WTC11 (cell line): ENCODE results near the gene MEGF11.

ENCODE experiments used
- CREB1 ChIP-seq: sonication (generic); formaldehyde crosslinking; IDR thresholded peaks from 2 replicates; pipeline ENCODE4 v1.8.0; 2023; ENCODE audit warnings: mild to moderate bottlenecking, missing genetic modification reagents
- CTCF ChIP-seq: fragments of 200-600 bp; IDR thresholded peaks from 2 replicates; pipeline ENCODE4 v1.8.0; 2022; ENCODE audit warnings: antibody characterized with exemption
- ELF4 ChIP-seq: sonication (generic); formaldehyde crosslinking; IDR thresholded peaks from 2 replicates; pipeline ENCODE4 v1.8.1; 2022; ENCODE audit warnings: low read depth, mild to moderate bottlenecking, moderate library complexity, missing genetic modification reagents
- ESRRA ChIP-seq: sonication (generic); formaldehyde crosslinking; IDR thresholded peaks from 2 replicates; pipeline ENCODE4 v1.8.1; 2022; ENCODE audit warnings: mild to moderate bottlenecking, missing genetic modification reagents, borderline replicate concordance
- KAT7 ChIP-seq: sonication (generic); formaldehyde crosslinking; IDR thresholded peaks from 2 replicates; pipeline ENCODE4 v1.8.1; 2023; ENCODE audit warnings: missing genetic modification reagents, mild to moderate bottlenecking, borderline replicate concordance
- NFYB ChIP-seq: sonication (generic); formaldehyde crosslinking; conservative IDR thresholded peaks from 2 replicates; pipeline ENCODE4 v1.8.0; 2022; ENCODE audit warnings: low read depth, missing genetic modification reagents
- SMAD3 ChIP-seq: sonication (generic); formaldehyde crosslinking; IDR thresholded peaks from 2 replicates; pipeline ENCODE4 v1.8.0; 2022; ENCODE audit warnings: missing genetic modification reagents, mild to moderate bottlenecking, borderline replicate concordance
- SP1 ChIP-seq: sonication (generic); formaldehyde crosslinking; conservative IDR thresholded peaks from 2 replicates; pipeline ENCODE4 v1.8.1; 2022; ENCODE audit warnings: missing genetic modification reagents
- TCF7 ChIP-seq: sonication (generic); formaldehyde crosslinking; IDR thresholded peaks from 2 replicates; pipeline ENCODE4 v1.8.0; 2022; ENCODE audit warnings: mild to moderate bottlenecking, low read depth, missing genetic modification reagents, moderate library complexity
- USF2 ChIP-seq: sonication (generic); formaldehyde crosslinking; IDR thresholded peaks from 2 replicates; pipeline ENCODE4 v1.8.1; 2023; ENCODE audit warnings: mild to moderate bottlenecking, missing genetic modification reagents, moderate library complexity
- ZBTB43 ChIP-seq: sonication (generic); formaldehyde crosslinking; IDR thresholded peaks from 2 replicates; pipeline ENCODE4 v1.8.1; 2023; ENCODE audit warnings: mild to moderate bottlenecking, missing genetic modification reagents
- ZNF281 ChIP-seq: sonication (generic); formaldehyde crosslinking; IDR thresholded peaks from 2 replicates; pipeline ENCODE4 v1.8.0; 2023; ENCODE audit warnings: mild to moderate bottlenecking, missing genetic modification reagents

- TF ChIP-seq USF2 (CRISPR knock-in tag) (no peak), SMAD3 (CRISPR knock-in tag) (no peak), KAT7 (CRISPR knock-in tag) (no peak), ESRRA (no peak), CTCF (no peak), NFYB (CRISPR knock-in tag) (no peak), ZBTB43 (no peak), CREB1 (CRISPR knock-in tag) (no peak), ELF4 (CRISPR knock-in tag) (no peak), TCF7 (CRISPR knock-in tag) (no peak), SP1 (CRISPR knock-in tag) (no peak), ZNF281 (CRISPR knock-in tag) (no peak)
These were observed 91.3 kb downstream of the MEGF11 start for GRCh38 chr15:66162286-66162685.
